ENCODE measurements around the gene NLGN2. TPM values are rescaled to one million over a fixed set of nuclear protein-coding genes. Genes with fewer than 3 reads are reported as not detected.
A peak's percentile ranks its signal among the peaks of the same experiment; 100 is the strongest.
"Not testable (repeated sequence)": the region's sequence is repeated elsewhere in the genome, so short reads cannot be mapped to it uniquely, and the experiment has no call there.

Gene NLGN2
- 8.9 and 16.5 TPM in 2 replicates for total RNA-seq (2014; rRNA removed; shearing (Covaris generic))

DNA sequence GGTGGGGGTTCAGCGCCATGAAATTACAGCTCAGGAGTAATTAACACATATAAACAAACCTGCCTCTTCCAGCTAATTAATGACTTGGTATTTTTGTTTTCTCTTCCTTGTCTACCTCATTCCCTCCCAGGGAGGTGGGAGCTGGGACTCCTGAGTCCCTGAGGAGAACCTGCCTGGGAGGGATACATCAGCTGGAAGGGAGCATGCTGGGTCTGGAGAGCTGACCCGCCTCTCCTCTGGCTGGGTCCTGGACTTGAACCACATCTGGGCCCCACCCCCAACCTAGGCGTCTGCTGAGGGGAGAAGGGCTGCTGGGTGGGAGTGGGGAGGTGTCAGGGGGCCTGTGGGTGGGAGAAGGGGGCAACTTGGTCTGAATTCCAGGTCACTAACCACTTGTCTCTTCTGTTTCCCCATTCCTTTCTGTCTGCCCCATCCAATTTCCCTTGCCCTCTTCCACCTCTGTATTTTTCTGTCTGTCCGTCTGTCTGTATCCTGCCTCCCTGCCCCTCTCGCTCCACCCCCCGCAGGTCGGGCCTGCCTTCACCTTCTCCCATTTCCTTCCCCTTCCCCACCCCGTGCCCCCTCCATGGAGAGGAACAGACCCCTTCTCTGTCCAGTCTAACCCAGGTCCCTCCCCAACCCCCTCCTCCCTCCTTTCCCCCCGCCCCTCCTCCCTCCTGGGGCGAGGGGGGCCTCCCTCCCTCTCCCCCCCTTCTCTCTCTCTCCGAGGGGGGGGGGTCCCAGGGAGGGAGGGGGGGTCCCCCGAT is at the start of gene NLGN2:
Gene NLGN2, plus strand, starts transcription at position 361 of the 767 bp plus-strand sequence. CDS start 411 bp downstream, outside the sequence.
- no peak for DNase-seq (ENCODE audit: low read depth)

DNA sequence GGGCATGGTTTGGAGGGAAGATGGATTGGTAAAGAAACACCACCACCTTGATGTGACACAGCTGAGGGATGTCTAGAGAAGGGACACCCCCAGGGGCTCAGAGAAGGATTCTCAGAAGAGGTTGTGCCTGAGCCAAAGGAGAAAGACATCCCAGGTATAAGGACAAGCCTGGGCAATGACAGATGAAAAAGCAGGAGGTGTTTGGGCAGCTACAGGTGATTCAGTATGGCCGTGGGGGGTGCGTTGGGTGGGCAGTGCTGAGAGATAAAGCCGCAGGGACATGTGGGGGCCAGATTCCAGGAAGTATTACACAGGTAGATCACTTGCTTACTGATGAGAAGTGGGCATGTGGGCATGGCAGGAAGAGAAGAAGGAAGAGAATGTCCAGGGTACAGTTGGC is 45.7 kb upstream of the NLGN2 start:
- DNase-seq (ENCODE audit: low read depth): no peak

DNA sequence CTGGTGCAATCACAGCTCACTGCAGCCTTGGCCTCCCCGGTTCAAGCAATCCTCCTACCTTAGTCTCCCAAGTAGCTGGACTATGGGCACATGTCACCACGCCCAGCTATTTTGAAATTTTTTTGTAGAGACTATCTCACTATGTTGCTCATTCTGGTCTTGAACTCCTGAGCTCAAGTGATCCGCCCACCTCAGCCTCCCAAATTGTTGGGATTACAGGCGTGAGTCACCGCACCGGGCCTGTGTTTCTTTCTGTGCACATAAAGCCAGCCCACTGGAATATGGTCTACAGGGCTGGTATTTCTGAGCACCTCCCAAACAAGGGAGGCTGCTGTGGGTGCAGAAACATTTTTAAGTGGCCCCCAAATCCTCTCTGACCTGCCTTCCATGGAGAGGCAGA is 44.3 kb upstream of the NLGN2 start:
- no peak for DNase-seq (ENCODE audit: low read depth)

DNA sequence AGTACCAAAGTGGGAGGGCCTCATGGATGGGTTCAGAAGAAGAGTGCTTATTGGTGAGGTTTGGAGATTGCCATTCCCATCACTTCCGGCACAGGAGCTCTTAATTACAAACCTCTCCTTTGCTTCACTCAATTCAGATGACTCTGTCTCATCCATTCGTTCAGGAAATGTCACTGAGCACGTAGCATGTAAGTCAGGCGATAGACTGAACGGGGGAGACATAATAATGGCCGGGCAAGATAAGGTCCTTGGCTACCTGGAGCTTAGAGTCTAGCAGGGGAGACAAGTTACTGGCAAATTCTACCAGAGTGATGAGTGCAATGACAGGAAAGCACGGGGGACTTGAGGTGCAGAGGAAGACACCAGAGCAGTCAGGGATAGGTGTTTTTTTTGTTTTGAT is 41.7 kb upstream of the NLGN2 start:
- DNase-seq (ENCODE audit: low read depth): not testable (repeated sequence)

DNA sequence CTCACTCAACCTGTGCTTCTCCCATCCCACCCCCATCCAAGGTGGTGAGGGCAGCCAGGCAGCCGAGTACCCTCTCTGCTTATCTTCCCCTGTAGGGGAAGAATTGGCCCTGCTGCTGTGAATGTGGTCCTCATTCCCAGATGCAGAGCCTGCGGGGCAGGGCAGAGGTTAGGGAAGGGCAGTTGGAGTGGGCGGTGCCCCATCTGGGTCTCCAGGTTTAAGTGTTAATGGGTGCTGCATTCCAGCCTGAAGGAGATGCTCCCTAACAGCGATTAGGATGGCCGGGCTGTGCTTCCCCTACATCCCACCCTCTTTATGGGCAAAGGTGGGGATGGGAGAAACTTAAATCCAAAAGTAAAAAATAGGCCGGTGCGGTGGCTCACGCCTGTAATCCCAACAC is 40.6 kb upstream of the NLGN2 start:
- no peak for DNase-seq (ENCODE audit: low read depth)

DNA sequence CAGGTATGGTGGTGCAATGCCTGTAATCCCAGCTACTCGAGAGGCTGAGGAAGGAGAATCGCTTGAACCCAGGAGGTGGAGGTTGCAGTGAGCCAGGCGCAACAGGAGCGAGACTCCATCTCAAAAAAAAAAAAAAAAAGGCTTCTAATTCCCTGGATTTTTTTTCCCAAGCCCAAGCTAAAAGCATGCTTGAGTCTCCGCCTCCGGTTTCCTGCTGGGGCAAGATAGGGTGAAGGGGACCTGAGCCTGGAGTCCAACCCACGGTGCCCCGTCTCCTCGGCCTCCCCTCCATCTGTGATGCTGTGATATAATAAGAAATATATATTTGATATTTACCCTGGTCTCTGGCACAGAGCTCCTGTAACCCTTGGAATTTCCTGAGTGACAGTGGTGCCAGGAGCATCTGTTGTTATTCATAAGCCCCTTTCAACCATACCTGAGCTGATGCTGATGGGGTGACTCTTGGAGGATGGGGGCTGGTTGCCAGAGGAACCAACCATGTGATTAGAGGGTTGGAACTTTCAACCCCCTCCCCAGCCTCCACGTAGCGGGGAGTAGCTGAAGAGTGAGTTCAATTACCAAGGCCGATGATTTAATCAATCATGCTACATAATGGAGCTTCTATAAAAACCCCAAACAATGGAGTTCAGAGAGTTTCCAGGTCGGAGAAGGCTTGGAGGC is 39.6 kb upstream of the NLGN2 start:
- DNase-seq (ENCODE audit: low read depth): no peak

DNA sequence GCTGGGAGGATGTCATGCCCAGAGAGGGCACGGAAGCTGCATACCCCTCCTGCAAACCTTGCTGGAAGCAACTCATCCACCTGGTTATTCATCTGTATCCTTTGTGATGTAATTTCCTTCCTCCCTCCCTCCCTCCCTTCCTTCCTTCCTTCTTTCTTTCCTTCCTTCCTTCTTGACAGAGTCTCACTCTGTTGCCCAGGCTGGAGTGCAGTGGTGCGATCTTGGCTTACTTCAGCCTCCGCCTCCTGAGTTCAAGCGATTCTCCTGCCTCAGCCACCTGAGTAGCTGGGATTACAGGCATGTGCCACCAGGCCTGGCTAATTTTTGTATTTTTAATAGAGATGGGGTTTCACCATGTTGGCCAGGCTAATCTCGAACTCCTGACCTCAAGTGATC is 39.0 kb upstream of the NLGN2 start:
- DNase-seq (ENCODE audit: low read depth): not testable (repeated sequence)

DNA sequence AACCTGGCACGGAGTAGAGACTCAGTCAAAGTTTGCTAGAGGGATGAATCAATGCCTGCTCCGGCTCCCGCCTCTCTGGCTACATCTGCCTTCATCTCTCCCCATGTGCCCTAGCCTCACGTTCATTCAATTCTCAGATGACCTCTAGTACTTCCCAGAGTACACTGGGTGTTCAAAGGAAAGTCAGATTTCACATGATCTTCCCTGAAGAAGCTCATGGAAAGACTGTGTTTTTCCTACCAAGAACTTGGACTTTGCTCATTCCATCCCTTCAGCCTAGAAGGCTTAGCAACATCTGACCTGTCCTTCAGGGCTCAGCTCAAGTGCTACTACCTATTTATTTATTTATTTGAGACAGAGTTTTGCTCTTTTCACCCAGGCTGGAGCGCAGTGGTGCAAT is 37.8 kb upstream of the NLGN2 start:
- DNase-seq (ENCODE audit: low read depth): no peak

DNA sequence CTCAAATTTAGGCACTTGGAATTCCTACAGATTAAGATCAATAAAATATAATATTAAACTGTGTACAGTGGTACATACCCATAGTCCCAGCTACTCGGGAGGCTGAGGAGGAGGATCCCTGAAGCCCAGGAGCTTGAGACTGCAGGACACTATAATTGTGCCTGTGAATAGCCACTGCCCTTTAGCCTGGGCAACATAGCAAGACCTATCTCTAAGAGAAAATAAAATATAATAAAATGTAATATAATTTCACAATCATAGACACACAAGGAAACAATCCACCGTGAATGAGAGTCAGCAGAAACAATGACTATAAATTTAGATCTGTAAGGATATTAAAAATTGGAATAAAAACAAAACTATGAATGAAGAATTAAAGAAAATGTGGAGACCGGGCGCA is 36.8 kb upstream of the NLGN2 start:
- no peak for DNase-seq (ENCODE audit: low read depth)

DNA sequence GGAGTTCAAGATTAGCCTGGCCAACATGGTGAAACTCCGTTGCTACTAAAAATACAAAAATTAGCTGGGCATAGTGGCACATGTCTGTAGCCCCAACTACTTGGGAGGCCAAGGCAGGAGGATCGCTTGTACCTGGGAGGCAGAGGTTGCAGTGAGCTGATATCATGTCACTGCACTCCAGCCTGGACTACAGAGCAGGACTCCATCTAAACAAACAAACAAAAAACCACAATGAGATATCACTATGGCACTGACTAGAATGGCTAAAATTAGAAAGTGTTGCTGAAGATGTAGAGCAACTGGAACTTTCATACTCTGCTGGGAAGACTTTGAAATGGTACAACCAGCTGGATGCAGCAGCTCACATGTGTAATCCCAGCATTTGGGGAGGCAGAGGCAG is 33.3 kb upstream of the NLGN2 start:
- peak; percentile 20 for DNase-seq (ENCODE audit: low read depth)

DNA sequence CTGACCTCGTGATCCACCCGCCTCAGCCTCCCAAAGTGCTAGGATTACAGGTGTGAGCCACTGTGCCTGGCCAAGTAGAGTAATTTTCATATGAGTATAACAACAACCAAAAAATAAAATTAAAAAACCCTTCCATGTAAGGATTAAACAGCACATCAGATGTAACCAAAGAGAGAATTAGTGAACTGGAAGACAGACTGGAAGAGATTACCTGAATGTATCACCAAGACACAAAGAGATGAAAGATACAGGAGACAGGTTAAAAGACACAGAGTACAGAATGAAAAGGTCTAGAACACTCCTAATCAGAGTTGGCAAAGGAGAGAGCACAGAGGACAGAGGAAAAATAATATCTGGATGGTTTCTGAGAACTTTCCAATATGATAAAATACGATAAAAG is 28.5 kb upstream of the NLGN2 start:
- no peak for DNase-seq (ENCODE audit: low read depth)

DNA sequence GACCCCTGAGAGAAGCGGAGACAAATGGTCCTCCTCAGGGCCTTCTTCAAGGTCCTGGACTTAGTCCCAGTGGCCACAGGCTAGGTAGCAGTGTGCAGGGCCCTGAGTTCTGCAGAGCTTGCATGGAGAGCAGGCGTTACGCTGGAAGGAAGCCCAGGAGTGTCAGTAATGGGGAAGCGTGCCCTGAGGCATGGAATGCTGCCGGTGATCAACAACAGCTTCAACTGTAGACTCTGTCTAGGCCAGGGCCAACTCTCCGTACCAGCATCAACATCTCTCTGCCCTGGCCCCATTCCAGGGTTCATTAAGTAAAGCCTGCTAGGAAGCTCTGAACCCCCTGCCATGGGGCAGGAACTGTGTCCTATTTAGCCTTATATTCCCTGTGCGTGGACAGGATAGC is 27.3 kb upstream of the NLGN2 start:
- peak; percentile 61 for DNase-seq (ENCODE audit: low read depth)

DNA sequence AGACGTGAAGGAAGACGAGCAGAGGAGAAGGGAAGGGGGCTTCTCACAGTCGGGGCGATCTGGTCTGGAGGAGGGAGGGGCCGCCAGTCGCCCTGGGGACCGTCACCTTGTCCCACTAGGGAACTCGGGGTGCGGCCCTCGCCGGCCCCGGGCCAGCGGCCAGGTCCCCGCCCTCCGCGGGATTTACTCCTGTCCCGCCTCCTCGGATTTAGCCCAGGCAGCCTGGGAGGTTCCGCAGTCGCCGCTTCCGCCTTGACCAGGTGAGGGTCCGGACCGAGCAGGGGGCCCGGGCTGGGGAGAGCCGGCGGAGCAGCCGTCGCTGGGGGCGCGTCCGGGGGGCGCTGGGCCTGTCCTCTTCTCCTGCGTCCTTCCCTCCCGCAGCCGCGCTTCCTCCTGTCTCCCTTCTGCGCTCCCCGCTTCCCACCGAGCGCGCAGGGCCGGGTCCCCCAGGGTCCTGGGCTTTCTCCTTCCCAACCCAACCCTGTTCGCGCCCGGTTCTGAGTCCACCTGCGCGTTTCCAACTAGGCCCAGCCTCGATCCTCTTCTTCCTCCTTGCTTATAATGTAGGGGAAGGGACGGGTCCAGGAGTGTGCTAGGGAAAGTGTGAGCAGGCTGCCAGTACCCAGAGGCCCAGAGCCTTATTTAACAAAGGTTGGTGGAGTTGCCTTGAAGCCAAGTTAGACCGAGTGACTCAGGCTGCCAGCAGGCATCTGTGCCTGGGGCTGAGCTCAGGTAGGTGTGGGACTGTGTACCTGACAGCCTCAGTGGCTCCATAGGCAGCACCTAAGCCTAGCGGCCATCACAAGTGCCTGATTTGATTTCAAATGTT is 26.6 kb upstream of the NLGN2 start, which contains the start of gene TNK1:
Gene TNK1, plus strand, starts transcription at position 235 of the 829 bp plus-strand sequence. CDS start 1,838 bp downstream, outside the sequence.
- DNase-seq (ENCODE audit: low read depth): no peak

DNA sequence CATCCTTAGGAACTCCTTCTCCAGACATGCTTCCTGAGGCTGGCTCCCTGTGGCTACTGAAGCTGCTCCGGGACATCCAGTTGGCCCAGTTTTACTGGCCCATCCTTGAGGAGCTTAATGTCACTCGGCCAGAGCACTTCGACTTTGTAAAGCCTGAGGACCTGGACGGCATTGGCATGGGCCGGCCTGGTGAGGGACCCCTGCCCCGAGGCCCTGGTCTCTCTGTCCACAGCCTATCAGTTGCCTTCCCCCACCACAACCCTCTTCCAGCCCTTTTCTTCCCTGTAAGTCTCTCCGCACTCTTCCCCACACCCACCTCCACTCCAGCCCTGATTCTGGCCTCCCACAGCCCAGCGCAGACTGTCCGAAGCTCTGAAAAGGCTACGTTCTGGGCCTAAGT is 24.7 kb upstream of the NLGN2 start:
- DNase-seq (ENCODE audit: low read depth): no peak

DNA sequence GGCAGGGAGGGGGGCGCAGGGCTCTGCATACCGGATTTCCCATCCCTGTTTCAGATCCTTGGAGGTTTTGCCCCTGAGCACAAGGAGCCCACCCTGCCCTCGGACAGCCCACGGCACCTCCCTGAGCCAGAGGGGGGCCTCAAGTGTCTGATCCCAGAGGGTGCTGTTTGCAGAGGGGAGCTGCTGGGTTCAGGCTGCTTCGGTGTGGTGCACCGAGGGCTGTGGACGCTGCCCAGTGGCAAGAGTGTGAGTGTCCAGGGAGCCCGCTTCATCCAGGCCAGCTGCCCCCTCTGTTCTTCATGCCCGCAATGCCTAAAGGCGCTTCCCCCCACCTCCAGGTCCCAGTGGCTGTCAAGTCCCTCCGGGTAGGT is 24.3 kb upstream of the NLGN2 start:
- no peak for DNase-seq (ENCODE audit: low read depth)

DNA sequence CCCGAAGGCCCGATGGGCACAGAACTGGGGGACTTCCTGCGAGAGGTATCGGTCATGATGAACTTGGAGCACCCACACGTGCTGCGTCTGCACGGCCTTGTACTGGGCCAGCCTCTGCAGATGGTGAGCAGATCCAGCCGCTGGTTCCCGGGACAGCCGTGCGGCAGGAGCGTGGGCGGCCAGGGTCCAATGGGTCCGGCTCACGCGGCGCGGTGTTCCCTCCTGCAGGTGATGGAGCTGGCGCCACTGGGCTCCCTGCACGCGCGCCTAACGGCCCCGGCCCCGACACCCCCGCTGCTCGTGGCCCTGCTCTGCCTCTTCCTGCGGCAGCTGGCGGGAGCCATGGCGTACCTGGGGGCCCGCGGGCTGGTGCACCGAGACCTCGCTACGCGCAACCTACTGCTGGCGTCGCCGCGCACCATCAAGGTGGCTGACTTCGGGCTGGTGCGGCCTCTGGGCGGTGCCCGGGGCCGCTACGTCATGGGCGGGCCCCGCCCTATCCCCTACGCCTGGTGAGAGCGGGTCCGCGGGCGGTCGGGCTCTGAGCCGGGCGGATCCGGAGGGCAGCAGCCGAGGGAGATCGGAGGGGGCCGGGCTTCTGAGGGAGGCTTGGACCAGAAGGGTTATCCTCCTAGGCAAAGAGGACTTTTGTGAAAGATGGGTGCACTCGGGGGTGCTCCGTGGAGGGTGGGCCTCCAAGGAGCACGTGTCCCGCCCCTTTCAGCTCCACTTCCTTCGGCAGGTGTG is 23.7 kb upstream of the NLGN2 start:
- peak; percentile 32 for DNase-seq (ENCODE audit: low read depth)

DNA sequence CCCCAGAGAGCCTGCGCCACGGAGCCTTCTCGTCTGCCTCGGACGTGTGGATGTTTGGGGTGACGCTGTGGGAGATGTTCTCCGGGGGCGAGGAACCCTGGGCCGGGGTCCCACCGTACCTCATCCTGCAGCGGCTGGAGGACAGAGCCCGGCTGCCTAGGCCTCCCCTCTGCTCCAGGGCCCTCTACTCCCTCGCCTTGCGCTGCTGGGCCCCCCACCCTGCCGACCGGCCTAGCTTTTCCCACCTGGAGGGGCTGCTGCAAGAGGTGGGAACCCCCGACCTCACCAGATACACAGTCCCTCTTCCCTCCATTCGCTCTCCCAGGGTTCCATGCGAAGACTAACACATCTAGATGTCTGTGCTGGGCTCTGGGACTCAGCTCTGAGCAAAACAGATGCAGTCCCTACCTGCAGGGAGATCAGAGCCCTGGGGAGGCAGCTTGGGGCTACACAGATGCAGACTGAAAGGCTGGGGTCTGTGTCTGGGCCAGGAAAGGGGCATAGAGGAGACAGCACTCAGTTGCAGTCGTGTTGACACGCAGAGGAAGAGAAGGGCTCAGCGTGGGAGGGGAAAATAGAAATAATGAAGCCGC is 23.1 kb upstream of the NLGN2 start:
- DNase-seq (ENCODE audit: low read depth): no peak

DNA sequence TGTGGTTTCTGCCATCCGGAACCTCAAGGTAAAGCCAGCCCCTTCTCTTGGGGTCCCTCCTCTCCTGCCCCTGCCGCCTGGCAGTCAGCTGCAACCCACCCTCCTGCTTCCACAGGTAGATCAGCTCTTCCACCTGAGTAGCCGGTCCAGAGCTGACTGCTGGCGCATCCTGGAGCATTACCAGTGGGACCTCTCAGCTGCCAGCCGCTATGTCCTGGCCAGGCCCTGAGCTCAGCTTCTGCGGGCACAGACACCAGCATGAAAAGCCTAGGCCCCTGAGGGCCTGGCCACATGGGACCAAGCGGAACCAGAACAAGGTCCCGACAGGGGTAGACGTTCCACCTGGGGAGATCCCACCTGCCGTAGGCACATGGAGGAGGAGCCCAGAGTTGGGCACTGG is 18.8 kb upstream of the NLGN2 start:
- DNase-seq (ENCODE audit: low read depth): no peak

DNA sequence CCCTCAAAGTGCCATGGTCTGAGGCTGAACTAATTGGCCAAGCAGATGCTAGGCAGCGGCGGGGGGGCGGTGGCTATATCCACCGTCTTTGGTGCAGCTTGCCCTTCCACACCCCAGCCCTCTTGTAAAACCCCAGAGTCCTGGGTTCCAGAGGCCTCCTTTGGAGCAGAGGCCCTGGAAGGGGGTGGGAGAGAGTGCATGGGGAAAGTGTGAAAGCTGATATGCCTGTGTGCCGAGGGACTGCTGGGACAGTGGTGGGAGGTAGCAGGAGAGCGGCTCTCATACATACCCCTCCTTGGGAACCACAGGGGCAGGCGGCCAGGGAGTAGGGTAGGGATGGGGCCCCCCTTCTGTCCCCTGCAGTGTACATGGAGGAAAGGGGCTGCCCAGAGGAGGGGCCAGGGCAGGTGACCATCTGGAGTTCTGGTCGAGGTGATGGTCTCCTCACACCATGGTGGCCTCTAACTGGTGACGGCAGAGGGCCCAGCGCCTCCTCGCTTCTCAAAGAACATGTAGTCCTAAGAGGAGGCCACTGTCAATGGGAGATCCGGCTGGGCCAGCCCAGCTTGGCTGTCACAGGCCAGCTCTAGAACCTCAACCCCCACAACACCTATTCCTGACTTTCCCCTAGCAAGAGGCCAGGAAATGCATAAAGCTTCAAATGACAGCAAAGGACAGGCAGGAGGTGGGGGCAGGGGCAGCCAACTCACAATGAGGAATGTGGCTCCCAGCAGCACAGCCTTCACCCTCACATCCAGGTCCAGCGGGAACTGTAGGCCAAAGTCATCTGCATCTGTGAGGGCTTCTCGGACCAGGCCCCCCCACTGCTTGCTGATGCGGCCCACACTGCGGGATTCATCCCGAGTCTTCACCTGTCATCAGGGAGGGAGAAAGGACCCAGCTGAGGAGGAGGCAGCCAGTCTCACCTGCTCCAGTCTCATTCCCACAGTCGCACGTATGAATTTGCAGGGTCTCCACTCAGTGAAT is 17.4 kb upstream of the NLGN2 start:
- no peak for DNase-seq (ENCODE audit: low read depth)

DNA sequence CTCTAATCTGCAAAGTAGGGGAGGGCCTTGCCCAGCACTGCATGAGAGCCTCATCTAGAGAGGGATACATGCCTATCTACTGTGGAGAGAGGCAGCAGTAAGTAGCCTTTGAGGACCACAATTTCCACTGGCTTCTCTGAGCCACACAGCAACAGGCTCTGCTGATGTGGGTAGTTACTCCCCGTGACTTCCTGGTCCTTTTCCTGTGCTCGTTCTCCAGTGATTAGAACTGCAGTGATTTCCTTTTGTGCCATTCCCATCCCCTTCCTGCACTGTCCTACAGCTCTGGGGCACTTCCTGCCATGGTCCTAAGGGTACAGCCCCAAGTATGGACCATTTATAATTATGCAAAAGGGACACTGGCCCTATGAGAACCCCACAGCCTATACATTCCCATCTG is 16.3 kb upstream of the NLGN2 start:
- no peak for DNase-seq (ENCODE audit: low read depth)

Measured in M059J (cell line).